Lung (tissue), 12 donors: ENCODE data around the gene ASTN2. TPM values are rescaled to one million over a fixed set of nuclear protein-coding genes. Genes with fewer than 3 reads are reported as not detected.

Source experiments
- ATAC-seq: fragments of 200-7000 bp; cut with Tn5 transposase; one replicate; pipeline ENCODE4 v1.9.1; 2020; ENCODE audit warnings: moderate number of reproducible peaks; ENCODE audit not compliant: insufficient read depth, low FRiP score
- DNase-seq, 3 donors: peaks; one replicate each; pipeline ENCODE4 v3.0.0-alpha.2; 2013 to 2017
- H3K27ac ChIP-seq, 2 donors: one replicate each; pipeline ENCODE4 v1.5.1; 2013; ENCODE audit warnings: mild to moderate bottlenecking in 2 of 2, moderate library complexity in 2 of 2, control low read depth in 1 of 2, inconsistent platforms in 1 of 2, low read depth in 1 of 2, low read length in 1 of 2
- H3K27me3 ChIP-seq, 3 donors: one replicate each; pipeline ENCODE4 v1.5.1; 2013; ENCODE audit warnings: low read length in 2 of 3; ENCODE audit not compliant: control insufficient read depth in 3 of 3, insufficient read depth in 3 of 3
- H3K36me3 ChIP-seq, 4 donors: one replicate each; pipeline ENCODE4 v1.5.1; 2013; ENCODE audit warnings: low read length in 4 of 4, mild to moderate bottlenecking in 1 of 4, moderate library complexity in 1 of 4; ENCODE audit not compliant: control insufficient read depth in 4 of 4, insufficient read depth in 4 of 4
- H3K4me1 ChIP-seq, 5 donors: one replicate each; pipeline ENCODE4 v1.5.1; 2013; ENCODE audit warnings: low read length in 5 of 5, mild to moderate bottlenecking in 2 of 5, moderate library complexity in 1 of 5; ENCODE audit not compliant: control insufficient read depth in 5 of 5, insufficient read depth in 5 of 5
- H3K4me3 ChIP-seq: one replicate; pipeline ENCODE4 v1.5.1; 2013; ENCODE audit warnings: mild to moderate bottlenecking, control low read depth, moderate library complexity
- H3K9ac ChIP-seq, 2 donors: one replicate each; pipeline ENCODE4 v1.5.1; 2013; ENCODE audit warnings: low read length in 2 of 2, control low read depth in 1 of 2; ENCODE audit not compliant: insufficient read depth in 1 of 2
- H3K9me3 ChIP-seq, 4 donors: one replicate each; pipeline ENCODE4 v1.5.1; 2013; ENCODE audit warnings: low read length in 3 of 4, mild to moderate bottlenecking in 1 of 4, moderate library complexity in 1 of 4; ENCODE audit not compliant: control insufficient read depth in 4 of 4, insufficient read depth in 3 of 4
- CTCF ChIP-seq: IDR thresholded peaks from 2 replicates; pipeline ENCODE4 v1.5.1; 2012; ENCODE audit warnings: mild to moderate bottlenecking; ENCODE audit errors: control extremely low read depth, extremely low read depth
- WGBS, 2 donors: extraction: QIAGEN DNeasy Blood & Tissue Kit; methylation state at CpG; one replicate each; pipeline ENCODE4 v1.1.7; 2013; 5-methylcytosine and 5-hydroxymethylcytosine counted together
- polyA plus RNA-seq, 2 donors: library from polyadenylated mRNA; stranded (reverse); fragments of 200-250 nt; gene quantifications; one replicate each; pipeline ENCODE4 v1.2.1, GENCODE V29; 2013
- total RNA-seq, 2 donors: library from RNA; depleted of rRNA in 1 of 2; stranded (reverse); fragments of >200 nt in 1 of 2; gene quantifications; one replicate each; pipeline ENCODE4 v1.2.1, GENCODE V29; 2014 to 2021
- donor health status: control.
- donor health status: control.
- donor health status: Bipolar disorder and iron deficiency.
- donor health status: healthy.
- donor health status: DM: yes; HTN: yes; CAD: no.

ASTN2 gene
- total and polyA plus RNA-seq, 4 donors = 1.4 to 7.0 (median 3.3) TPM

- Histone ChIP-seq H3K9me3 (peaks cover 0 to 2% (median 0%) of the 10 kb centered on the region in 4 donors), H3K9ac (no peak overlapping the region), H3K36me3 (no peaks in the 10 kb centered on the region), H3K4me3 (no peak overlapping the region), H3K27ac (no peak overlapping the region), H3K4me1 (no peaks in the 10 kb centered on the region), H3K27me3 (no peaks in the 10 kb centered on the region)
- no peak for ATAC-seq
- WGBS, 2 donors = 67 to 74% methylated on average over 2 of the region's 2 CpGs
- no peak for DNase-seq
- no peak for TF ChIP-seq CTCF
Measured at GRCh38 chr9:117305454-117305853, 109.4 kb downstream of the ASTN2 start.

DNA sequence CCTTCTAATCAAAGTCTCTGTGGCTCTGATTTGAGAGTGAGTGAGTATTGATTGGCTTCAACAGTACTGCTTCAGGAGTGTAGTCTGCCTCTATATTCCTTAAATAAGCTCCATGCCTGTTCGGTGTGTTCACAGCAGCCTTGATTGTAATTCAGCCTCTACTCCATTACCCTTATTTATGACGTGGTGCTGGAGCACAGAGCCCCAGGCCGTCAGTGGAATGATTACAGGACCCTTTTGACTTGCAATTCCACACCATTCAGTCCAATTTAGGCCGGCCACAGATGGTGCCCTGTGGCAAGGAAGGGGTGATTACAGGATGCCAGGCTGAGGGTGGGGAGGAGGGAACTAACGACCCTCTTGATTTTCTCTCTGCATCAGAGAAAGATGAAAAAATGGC is 110.3 kb downstream of the ASTN2 start:
- no peak for TF ChIP-seq CTCF
- Histone ChIP-seq H3K9ac (no peak overlapping the region), H3K36me3 (no peaks in the 10 kb centered on the region), H3K27me3 (no peaks in the 10 kb centered on the region), H3K4me3 (no peak overlapping the region), H3K4me1 (no peaks in the 10 kb centered on the region), H3K9me3 (peaks cover 0 to 2% (median 0%) of the 10 kb centered on the region in 4 donors), H3K27ac (no peak overlapping the region)
- DNase-seq (no peak), ATAC-seq (no peak)
- 50 to 54% methylated on average over 5 of the region's 5 CpGs for WGBS, 2 donors

DNA sequence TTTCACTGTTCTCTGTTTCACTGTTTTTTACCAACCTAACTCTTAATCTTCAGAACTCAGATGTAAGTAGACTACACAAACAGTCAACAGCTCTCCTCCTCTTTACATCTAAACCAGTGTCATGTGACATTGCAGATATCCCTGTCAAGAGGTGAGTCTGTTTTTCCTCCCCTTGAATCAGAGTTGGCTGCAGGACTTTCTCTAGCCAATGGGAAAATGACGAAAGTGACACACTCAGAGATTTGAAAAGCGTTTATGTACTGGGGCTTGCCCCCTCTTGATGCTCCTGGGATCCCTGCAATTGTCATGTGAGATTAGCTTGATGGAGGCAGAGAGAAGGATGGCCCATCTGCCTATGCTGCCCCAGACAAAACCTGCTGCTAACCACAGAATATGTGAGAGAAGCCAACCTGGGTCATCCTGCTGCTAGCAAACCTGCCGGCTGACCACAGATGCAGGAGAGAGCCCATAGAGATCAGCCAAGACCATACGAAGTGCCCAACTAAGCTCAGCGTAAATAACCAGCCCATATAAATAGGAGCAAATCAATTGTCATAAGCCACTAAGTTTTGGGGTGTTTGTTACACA is 111.1 kb downstream of the ASTN2 start:
- H3K4me3 ChIP-seq = no peak overlapping the region
- DNase-seq (no peak), ATAC-seq (no peak)
- no peak overlapping the region for H3K27ac ChIP-seq
- no peaks in the 10 kb centered on the region for H3K27me3 ChIP-seq
- no peaks in the 10 kb centered on the region for H3K4me1 ChIP-seq
- H3K36me3 ChIP-seq = no peaks in the 10 kb centered on the region
- H3K9ac ChIP-seq = no peak overlapping the region
- 80 to 82% methylated on average over 5 of the region's 5 CpGs for WGBS, 2 donors
- TF ChIP-seq CTCF = no peak
- peaks cover 0 to 2% (median 0%) of the 10 kb centered on the region in 4 donors for H3K9me3 ChIP-seq

DNA sequence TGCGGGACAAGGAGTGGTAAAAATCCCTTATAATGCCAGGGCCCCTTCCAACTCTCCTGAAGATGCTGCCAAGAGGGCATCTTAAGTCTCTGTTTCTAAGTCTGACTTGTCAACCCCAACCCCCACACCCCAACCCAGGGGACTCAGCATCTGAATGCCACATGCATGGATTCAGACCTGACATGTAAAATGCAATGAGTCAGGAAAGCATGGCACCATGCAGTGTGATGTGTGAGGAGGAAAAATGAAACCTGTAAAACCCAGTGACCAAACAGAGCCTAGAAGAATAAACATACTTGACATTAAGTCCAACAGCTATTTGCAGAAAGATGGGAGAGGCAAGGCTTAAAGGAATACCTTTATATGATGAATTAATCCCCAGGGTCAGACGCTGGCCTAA is 112.4 kb downstream of the ASTN2 start:
- Histone ChIP-seq H3K4me1 (no peaks in the 10 kb centered on the region), H3K4me3 (no peak overlapping the region), H3K9me3 (peaks cover 0 to 2% (median 0%) of the 10 kb centered on the region in 4 donors), H3K9ac (no peak overlapping the region), H3K36me3 (no peaks in the 10 kb centered on the region), H3K27ac (no peak overlapping the region), H3K27me3 (no peaks in the 10 kb centered on the region)
- TF ChIP-seq CTCF = no peak
- 81 to 84% methylated on average over 2 of the region's 2 CpGs for WGBS, 2 donors
- DNase-seq (no peak), ATAC-seq (no peak)
